MV-4-11 (cell line): ENCODE measurements around the gene ZNF548.
"Not testable (repeated sequence)": the region's sequence is repeated elsewhere in the genome, so short reads cannot be mapped to it uniquely, and the experiment has no call there.

Source experiments
- DNase-seq: peaks from one replicate; lab custom pipeline; 2025; lab: John Stamatoyannopoulos, UW

ZNF548 gene

GRCh38 chr19:57389730-57390598 lies at the start of gene ZNF548:
ZNF548 (plus strand) TSS chr19:57389854; CDS start chr19:57390100, 246 bp downstream.
- peak; percentile 100 for DNase-seq

GRCh38 chr19:57342582-57342981 lies 47.1 kb upstream of the ZNF548 start:
- DNase-seq, result no peak

DNA sequence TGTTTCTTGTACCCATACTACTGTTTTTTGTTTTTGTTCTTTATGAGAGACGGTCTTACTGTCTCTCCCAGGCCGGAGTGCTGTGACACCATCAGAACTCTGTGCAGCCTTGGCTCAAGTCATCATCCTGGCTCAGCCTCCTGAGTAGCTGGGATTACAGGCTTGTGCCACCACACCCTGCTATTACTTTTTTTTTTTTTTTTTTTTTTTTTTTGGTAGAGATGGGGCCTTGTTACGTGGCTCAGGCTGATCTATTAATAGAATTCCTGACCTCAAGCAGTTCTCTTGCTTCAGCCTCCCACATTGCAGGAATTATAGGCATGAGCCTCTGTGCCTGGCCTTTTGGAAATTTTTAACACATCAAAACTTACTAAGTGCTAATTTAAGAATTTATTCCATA lies 41.5 kb upstream of the ZNF548 start:
- no peak for DNase-seq

DNA sequence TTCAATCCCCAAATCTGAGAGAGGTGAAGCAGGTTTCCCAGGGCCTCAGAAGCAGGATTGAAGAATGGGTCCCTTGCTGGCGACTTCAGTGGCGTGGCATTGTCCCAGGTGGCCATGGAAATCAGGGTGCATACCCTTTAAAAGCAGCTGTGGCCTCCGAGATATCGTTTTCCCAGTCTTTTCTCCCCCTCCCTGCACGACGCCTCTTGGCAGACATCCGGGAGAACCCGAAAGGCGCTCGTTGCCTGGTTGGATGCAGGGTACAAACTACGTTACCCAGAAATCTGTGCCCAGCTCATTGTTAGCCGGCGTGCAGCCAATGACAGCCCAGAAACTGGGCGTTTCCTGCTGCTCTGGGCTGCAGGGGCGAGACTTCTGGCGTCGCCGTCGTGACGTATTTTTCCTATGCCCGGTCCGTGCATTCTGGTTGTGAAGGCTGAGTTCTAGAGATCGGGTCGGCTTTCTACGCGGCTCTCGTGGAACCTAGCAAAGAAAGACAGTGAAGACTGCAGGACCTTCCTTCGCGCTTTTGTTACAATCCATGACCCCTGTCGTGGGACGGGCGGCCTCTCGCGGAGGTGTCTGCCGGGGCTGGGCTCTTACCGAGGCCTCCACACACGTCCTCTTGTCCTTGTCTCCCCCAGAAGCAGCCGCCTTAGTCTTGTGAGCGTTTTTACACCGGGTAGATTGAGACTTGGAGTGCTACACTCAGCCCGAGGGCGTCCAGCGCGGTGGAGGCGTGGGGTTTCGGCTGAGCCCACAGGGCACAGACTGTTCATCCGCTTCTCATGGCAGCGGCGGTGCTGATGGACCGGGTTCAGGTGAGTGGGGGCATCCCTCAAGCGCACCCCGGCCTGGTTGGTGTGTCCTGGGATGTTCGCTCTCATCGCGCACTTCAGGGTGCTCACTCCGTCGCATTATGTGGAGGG lies 38.5 kb upstream of the ZNF548 start, which contains the start of gene ZNF304:
Gene ZNF304, plus strand, starts transcription at position 395 of the 929 bp plus-strand sequence. Its CDS starts 394 bp downstream, at position 789.
- peak; percentile 97 for DNase-seq

- DNase-seq, result no peak
Measured at GRCh38 chr19:57351867-57352266, 37.8 kb upstream of the ZNF548 start.

DNA sequence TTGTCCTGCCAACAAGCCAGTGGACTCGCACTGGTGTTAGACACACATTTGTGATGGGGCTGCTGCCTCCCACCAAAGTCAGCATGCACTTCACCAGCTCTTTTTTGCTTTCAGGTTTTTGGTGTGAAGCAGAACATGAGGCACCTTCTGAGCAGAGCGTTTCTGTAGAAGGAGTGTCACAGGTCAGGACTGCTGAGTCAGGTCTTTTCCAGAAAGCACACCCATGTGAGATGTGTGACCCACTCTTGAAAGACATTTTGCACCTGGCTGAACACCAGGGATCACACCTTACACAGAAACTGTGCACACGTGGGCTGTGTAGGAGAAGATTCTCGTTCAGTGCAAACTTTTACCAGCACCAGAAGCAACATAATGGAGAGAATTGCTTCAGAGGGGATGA lies 33.7 kb upstream of the ZNF548 start:
- no peak for DNase-seq

DNA sequence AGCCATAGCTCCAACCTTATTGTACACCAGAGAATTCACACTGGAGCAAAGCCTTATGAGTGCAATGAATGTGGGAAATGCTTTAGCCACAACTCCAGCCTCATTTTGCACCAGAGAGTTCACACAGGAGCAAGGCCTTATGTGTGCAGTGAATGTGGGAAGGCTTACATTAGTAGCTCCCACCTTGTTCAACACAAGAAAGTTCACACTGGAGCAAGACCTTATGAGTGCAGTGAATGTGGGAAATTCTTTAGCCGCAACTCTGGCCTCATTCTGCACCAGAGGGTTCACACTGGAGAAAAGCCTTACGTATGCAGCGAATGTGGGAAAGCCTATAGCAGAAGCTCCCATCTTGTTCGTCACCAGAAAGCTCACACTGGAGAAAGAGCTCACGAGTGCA lies 32.2 kb upstream of the ZNF548 start:
- no peak for DNase-seq

- DNase-seq, result no peak
Measured at GRCh38 chr19:57359300-57359699, 30.4 kb upstream of the ZNF548 start.

GRCh38 chr19:57362419-57362818 lies 27.2 kb upstream of the ZNF548 start:
- no peak for DNase-seq

- DNase-seq, result peak; percentile 100
Measured at GRCh38 chr19:57362997-57363687, 26.5 kb upstream of the ZNF548 start, which contains the start of the genes TRAPPC2B and ZNF547. TRAPPC2B (plus strand) TSS chr19:57363551; CDS start chr19:57364834, 1,283 bp downstream. ZNF547 (plus strand) TSS chr19:57363551; CDS start chr19:57368556, 5,005 bp downstream.

- DNase-seq, result no peak
Measured at GRCh38 chr19:57363688-57364181, 25.9 kb upstream of the ZNF548 start.

DNA sequence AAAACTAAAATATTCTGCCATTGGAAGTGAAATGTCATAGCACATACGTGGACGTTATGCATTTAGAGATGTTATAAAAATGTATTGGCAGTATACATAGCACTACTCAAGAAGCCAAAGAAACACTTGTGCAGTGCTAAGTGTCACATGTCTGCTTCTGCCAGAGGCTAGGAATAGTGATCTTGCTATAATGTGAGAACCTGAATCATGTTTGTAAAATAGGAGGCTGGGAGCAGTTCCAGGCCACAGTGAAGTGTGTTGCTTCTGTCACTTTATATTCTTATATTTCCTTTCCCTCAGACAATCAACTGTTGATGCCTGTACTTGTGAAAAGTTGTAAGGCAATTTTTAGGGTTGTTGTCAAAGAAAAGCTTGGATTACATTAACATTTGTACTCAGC lies 22.9 kb upstream of the ZNF548 start:
- DNase-seq, result no peak

DNA sequence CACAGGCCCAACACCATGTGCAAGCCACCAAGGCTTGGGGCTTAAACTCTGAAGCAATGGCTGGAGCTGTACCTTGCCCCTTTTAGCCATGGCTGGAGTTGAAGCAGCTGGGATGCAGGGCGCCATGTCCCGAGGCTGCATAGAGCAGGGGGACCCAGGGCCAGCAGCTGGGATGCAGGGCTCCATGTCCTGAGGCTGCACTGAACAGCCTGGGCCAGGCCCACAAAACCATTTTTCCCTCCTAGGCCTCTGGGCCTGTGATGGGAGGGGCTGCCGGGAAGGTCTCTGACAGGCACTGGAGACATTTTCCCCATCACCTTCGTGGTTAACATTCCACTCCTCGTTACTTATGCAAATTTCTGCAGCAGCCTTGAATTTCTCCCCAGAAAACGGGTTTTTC lies 15.5 kb upstream of the ZNF548 start:
- DNase-seq, result no peak

- not testable (repeated sequence) for DNase-seq
Measured at GRCh38 chr19:57374647-57375046, 15.0 kb upstream of the ZNF548 start.

- no peak for DNase-seq
Measured at GRCh38 chr19:57376151-57376550, 13.5 kb upstream of the ZNF548 start.

DNA sequence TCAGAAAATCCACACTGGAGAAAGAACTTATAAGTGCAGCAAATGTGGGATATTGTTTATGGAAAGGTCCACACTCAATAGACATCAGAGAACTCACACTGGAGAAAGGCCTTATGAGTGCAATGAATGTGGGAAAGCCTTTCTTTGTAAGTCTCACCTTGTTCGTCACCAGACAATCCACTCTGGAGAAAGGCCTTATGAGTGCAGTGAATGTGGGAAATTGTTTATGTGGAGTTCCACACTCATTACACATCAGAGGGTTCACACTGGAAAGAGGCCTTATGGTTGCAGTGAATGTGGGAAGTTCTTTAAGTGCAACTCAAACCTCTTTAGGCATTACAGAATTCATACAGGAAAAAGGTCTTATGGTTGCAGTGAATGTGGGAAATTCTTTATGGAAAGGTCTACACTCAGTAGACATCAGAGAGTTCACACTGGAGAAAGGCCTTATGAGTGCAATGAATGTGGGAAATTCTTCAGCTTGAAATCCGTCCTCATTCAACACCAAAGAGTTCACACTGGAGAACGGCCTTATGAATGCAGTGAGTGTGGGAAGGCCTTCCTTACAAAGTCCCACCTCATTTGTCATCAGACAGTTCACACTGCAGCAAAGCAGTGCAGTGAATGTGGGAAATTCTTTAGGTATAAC lies 12.0 kb upstream of the ZNF548 start:
- no peak for DNase-seq

GRCh38 chr19:57380923-57381322 lies 8.7 kb upstream of the ZNF548 start:
- no peak for DNase-seq

- DNase-seq, result no peak
Measured at GRCh38 chr19:57382806-57383488, 6.7 kb upstream of the ZNF548 start.

DNA sequence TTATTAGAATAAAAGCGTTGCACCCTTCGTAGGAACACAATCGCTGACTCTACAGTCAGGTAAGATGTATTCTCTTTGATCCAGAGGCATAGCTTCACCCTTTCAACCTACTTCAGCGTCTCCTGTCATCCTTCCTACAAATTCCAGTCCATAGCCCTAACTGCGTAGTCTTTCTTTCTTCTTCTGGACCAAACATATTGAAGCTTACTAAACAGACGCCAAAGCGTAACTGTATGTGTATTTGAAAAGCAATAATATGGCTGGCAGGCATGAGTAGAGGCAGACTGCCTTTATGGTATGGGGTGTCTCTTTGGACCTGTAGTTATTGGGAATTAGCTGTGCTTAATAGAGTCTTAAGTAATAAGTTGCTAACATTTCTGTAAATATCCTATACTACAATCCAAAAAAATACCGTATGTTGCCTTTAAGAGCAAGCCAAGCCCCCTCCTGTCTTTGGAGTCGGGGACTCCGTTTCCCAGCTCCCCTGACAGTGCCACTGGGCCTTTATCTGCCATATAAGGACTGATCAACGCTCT lies 392 bp upstream of the ZNF548 start:
- DNase-seq, result no peak

DNA sequence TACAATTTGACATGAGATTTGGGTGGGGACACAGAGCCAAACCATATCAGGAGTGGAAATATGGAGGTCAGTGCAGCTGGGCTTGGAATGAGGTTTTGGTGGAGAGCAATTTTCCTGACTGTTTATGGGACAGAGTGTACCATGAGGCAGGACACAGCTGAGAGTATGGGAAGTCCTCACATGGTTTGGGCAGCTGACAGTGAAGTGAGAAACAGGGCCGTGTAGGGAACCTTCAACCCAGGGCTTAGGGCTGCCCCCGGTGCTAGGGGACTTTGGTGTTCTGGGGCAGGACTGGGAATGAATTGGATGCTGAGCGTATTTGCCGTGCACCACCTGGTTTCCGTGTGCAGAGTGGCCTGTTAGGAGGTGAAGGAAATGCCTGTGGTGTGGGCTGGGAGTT lies 6.1 kb downstream of the ZNF548 start:
- DNase-seq, result no peak
